Breast epithelium (tissue), 4 donors: ENCODE measurements around the gene ZNF83. TPM values are rescaled to one million over a fixed set of nuclear protein-coding genes. Genes with fewer than 3 reads are reported as not detected.
"Not testable (repeated sequence)": the region's sequence is repeated elsewhere in the genome, so short reads cannot be mapped to it uniquely, and the experiment has no call there.

Experiments
- DNase-seq, 2 donors: peaks; one replicate each; pipeline ENCODE4 v3.0.0-alpha.2; 2019; ENCODE audit warnings: low spot score in 2 of 2
- H3K27ac ChIP-seq, 2 donors: fragments of 200-600 bp; sonication (generic) in 1 of 2; one replicate each; pipeline ENCODE4 v1.5.1; 2016 to 2019; ENCODE audit warnings: mild to moderate bottlenecking in 1 of 2
- H3K27me3 ChIP-seq, 2 donors: fragments of 200-600 bp; sonication (generic) in 1 of 2; one replicate each; pipeline versions ENCODE4 v1.5.1 to v1.6.0; 2017 to 2019; ENCODE audit warnings: control low read depth in 1 of 2, mild to moderate bottlenecking in 1 of 2
- H3K36me3 ChIP-seq: fragments of 200-600 bp; one replicate; pipeline ENCODE4 v1.5.1; 2019
- H3K4me1 ChIP-seq, 2 donors: fragments of 200-600 bp; sonication (generic); one replicate each; pipeline ENCODE4 v1.5.1; 2016 to 2019; ENCODE audit warnings: control low read depth in 1 of 2
- H3K4me3 ChIP-seq, 3 donors: fragments of 200-600 bp; sonication (generic); 1 replicate in 2 of 3; 2 replicates in 1 of 3; pipeline ENCODE4 v1.5.1; 2016 to 2019; ENCODE audit warnings: mild to moderate bottlenecking in 3 of 3, moderate library complexity in 2 of 3
- H3K9me3 ChIP-seq, 2 donors: fragments of 200-600 bp; sonication (generic) in 1 of 2; one replicate each; pipeline ENCODE4 v1.5.1; 2016 to 2019; ENCODE audit warnings: control low read depth in 1 of 2
- POLR2A ChIP-seq: fragments of 450-650 bp; IDR thresholded peaks from one replicate; pipeline ENCODE4 v1.6.1; 2016; ENCODE audit warnings: antibody characterized with exemption, mild to moderate bottlenecking, moderate library complexity
- POLR2AphosphoS5 ChIP-seq, 3 donors: sonication (generic); formaldehyde crosslinking; IDR thresholded peaks; one replicate each; pipeline ENCODE4 v1.6.1; 2017; ENCODE audit warnings: antibody characterized with exemption in 3 of 3
- intact Hi-C: fragments of 100-400 bp; cut with DNase I; formaldehyde crosslinking; loops from one replicate; pipeline ENCODE4 v1.15.1; 2023; ENCODE audit warnings: low total_unique reads
- total RNA-seq, 3 donors: library from RNA; depleted of rRNA; stranded (reverse); fragments of >200 nt; gene quantifications; one replicate each; pipeline ENCODE4 v1.1.0, GENCODE V29; 2016
- TF ChIP-seq, protein P1 (sequence below), 3 donors: fragments of 450-650 bp; IDR thresholded peaks; one replicate each; pipeline ENCODE4 v1.5.1; 2016 to 2017; ENCODE audit warnings: antibody characterized with exemption in 3 of 3, mild to moderate bottlenecking in 3 of 3, moderate library complexity in 3 of 3

The ZNF83 gene
- total RNA-seq, 3 donors from 2014 or later, result 61.0 to 120 (median 71.8) TPM

DNA sequence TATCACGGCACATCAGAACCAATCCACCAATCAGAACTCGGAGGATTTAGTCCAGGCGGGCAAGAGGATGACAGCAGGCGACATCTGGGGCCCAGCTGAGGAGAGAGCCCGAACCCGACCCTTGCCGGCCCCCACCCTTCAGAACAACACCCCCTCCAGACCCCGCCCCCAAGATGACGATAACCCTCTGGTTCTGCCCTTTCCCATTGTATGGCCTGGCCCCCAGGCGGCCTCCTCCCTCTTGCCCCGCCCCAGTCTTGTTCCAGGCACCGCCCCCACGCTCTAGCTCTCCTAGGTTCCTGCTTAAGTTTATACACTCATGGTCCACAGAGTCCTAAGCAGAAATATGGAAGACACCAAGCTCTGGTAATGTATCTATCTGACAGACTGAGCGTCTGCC, 2.8 kb upstream of the ZNF83 start:
- no peaks in the 10 kb centered on the region for H3K9me3 ChIP-seq
- no peak for DNase-seq
- intact Hi-C loops, result no loop called here
- TF ChIP-seq, protein P1, sequence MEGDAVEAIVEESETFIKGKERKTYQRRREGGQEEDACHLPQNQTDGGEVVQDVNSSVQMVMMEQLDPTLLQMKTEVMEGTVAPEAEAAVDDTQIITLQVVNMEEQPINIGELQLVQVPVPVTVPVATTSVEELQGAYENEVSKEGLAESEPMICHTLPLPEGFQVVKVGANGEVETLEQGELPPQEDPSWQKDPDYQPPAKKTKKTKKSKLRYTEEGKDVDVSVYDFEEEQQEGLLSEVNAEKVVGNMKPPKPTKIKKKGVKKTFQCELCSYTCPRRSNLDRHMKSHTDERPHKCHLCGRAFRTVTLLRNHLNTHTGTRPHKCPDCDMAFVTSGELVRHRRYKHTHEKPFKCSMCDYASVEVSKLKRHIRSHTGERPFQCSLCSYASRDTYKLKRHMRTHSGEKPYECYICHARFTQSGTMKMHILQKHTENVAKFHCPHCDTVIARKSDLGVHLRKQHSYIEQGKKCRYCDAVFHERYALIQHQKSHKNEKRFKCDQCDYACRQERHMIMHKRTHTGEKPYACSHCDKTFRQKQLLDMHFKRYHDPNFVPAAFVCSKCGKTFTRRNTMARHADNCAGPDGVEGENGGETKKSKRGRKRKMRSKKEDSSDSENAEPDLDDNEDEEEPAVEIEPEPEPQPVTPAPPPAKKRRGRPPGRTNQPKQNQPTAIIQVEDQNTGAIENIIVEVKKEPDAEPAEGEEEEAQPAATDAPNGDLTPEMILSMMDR (IDR thresholded peaks at IDR 0.05), result no peak
- TF ChIP-seq POLR2AphosphoS5 (IDR thresholded peaks at IDR 0.05), result no peak
- TF ChIP-seq POLR2A, result no peak
- H3K36me3 ChIP-seq, result no peaks in the 10 kb centered on the region
- H3K4me3 ChIP-seq, result no peak overlapping the region
- no peaks in the 10 kb centered on the region for H3K27me3 ChIP-seq
- no peak overlapping the region for H3K27ac ChIP-seq
- peaks cover 0 to 3% of the 10 kb centered on the region in 2 donors for H3K4me1 ChIP-seq

DNA sequence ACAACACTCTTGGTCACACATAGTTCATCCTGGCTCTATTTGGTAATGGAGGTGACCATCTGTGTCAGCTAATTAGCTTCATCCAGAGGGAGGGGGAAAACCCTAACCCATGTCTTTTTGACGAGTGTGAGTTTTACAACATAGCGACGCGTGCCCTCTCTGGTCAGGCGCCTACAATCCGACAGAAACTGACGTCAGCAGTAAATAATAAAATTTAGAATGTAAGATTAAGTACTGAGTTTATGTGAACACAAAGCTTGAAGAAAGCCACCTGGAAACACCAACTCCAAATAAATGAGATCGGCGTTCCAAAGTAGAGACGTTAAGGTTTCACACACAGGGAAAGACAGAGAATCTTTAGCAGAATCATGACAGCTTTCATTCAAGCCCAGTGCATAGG, 1.8 kb upstream of the ZNF83 start:
- no peaks in the 10 kb centered on the region for H3K9me3 ChIP-seq

DNA sequence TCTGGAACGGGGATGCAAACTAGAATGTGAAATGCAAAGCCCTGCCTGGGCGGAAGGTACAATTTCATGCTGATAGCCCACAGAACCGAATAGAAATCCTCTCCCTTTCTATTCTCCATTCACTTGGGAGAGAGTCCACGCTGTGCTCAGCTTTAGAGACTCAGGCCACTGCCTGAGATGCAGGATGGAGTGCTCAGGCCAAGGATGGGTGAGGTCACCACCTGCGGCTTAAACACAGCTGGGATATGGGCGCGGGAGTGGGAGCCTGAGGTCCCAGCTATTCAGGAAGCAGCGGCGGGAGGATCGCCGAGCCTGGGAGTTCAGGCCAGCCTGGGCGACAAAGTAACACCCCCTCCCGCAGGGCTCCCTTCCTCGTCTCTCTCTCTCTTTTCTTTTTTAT, 446 bp upstream of the ZNF83 start:
- H3K4me1 ChIP-seq, result peaks cover 0 to 3% of the 10 kb centered on the region in 2 donors
- H3K4me3 ChIP-seq, result peak overlapping the region; percentile 64 to 76 (median 76)
- peak overlapping the region; percentile 68 to 80 for H3K27ac ChIP-seq
- intact Hi-C loops, result no loop called here
- no peaks in the 10 kb centered on the region for H3K27me3 ChIP-seq
- no peaks in the 10 kb centered on the region for H3K9me3 ChIP-seq
- H3K36me3 ChIP-seq, result no peaks in the 10 kb centered on the region
- peak in 1 of 2 donors; percentile 29 for DNase-seq
- TF ChIP-seq POLR2AphosphoS5 (IDR thresholded peaks at IDR 0.05) (no peak), POLR2A (no peak)
- TF ChIP-seq, protein P1 (IDR thresholded peaks at IDR 0.05), result no peak

More for the DNA sequence above, 1.8 kb upstream of the ZNF83 start:
- Histone ChIP-seq H3K27me3 (no peaks in the 10 kb centered on the region), H3K27ac (no peak overlapping the region), H3K4me1 (peaks cover 0 to 3% of the 10 kb centered on the region in 2 donors), H3K36me3 (no peaks in the 10 kb centered on the region), H3K4me3 (no peak overlapping the region)
- TF ChIP-seq, protein P1 (IDR thresholded peaks at IDR 0.05), result no peak
- TF ChIP-seq POLR2A (no peak), POLR2AphosphoS5 (IDR thresholded peaks at IDR 0.05) (no peak)
- intact Hi-C loops, result no loop called here
- DNase-seq, result no peak

DNA sequence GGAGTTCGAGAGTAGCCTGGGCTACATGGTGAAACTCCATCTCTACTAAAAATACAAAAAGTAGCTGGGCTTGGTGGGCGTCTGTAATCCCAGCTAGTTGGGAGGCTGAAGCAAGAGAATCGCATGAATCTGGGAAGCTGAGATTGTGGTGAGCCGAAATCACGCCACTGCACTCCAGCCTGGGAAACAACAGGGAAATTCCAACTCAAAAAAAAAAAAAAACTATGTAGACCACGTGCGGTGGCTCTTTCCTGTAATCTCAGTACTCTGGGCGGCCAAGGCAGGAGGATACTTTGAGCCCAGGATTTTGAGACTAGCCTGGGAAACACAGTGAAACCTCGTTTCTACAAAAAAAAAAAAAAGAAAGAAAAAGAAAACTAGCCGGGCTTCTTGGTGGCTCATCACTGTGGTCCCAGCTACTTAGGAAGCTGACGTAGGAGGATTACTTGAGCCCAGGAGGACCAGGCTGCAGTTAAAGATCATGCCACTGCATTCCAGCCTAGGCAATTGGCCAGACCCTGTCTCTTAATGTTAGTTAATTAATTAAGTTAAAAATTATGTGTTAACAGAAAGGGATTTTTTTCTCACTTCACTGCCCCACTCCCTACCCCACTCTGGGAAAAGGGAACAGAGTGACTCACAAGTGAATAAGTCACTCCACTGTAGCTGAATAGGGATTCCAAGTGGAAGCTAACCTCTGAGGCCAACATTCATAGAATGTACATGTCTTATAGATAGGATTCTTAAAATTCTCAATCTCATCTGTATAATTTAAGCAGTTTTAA, 2.2 kb downstream of the ZNF83 start:
- no peak for TF ChIP-seq POLR2A
- TF ChIP-seq, protein P1 (IDR thresholded peaks at IDR 0.05), result no peak
- TF ChIP-seq POLR2AphosphoS5 (IDR thresholded peaks at IDR 0.05), result no peak
- Histone ChIP-seq H3K9me3 (no peaks in the 10 kb centered on the region), H3K27me3 (no peaks in the 10 kb centered on the region), H3K36me3 (no peaks in the 10 kb centered on the region), H3K4me1 (peaks cover 0 to 3% of the 10 kb centered on the region in 2 donors), H3K27ac (no peak overlapping the region), H3K4me3 (no peak overlapping the region)
- no peak for DNase-seq
- intact Hi-C loops, result no loop called here

DNA sequence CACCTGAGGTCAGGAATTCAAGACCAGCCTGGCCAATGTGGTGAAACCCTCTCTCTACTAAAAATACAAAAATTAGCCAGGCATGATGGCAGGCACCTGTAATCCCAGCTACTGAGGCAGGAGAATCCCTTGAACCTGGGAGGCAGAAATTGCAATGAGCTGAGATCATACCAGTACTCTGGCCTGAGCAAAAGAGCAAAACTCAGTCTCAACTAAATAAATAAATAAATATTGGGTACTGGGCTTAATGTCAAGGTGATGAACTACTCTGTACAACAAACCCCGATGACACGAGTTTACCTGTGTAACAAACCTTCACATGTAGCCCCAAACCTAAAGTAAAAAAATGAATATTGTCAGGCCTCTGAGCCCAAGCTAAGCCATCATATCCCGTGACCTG, 10.7 kb downstream of the ZNF83 start:
- H3K36me3 ChIP-seq, H3K27ac ChIP-seq, H3K4me3 ChIP-seq, DNase-seq, intact Hi-C loops, H3K4me1 ChIP-seq, H3K27me3 ChIP-seq, H3K9me3 ChIP-seq: not testable (repeated sequence)
